ENCODE data around the gene ATP6V1E1. TPM values are rescaled to one million over a fixed set of nuclear protein-coding genes. Genes with fewer than 3 reads are reported as not detected.

The ATP6V1E1 gene
- polyA plus RNA-seq, 1 experiment = 198 TPM

GRCh38 chr22:17665854-17666253 is 37.3 kb upstream of the ATP6V1E1 start:
- POLR2A ChIA-PET = interaction anchor here (0.5 kb wide), 1 partner anchor 9 kb away, joined by 3 read pairs; no protein-coding TSS in a partner anchor

GRCh38 chr22:17665248-17665647 is 36.7 kb upstream of the ATP6V1E1 start:
- Histone ChIP-seq H3K27me3 (ENCODE audit: control insufficient read depth, insufficient read depth, low read length) (no peaks in the 10 kb centered on the region), H3K4me3 (ENCODE audit: low read depth, low read length) (no peak overlapping the region), H3K9me3 (ENCODE audit: control insufficient read depth, insufficient read depth, low read length) (peaks cover 2% of the 10 kb centered on the region; the same call in 1 of the 2 replicates), H3K27ac (ENCODE audit: low read depth, low read length) (no peak overlapping the region)
- ChIA-PET CTCF (no interaction called here), POLR2A (interaction anchor here (0.5 kb wide), 1 partner anchor 9 kb away, joined by 3 read pairs; no protein-coding TSS in a partner anchor)
- no peak for DNase-seq (ENCODE audit: low read depth, low spot score)
- TF ChIP-seq CTCF (IDR thresholded peaks at IDR 0.05; ENCODE audit: low read depth, low read length) = no peak

More at GRCh38 chr22:17665854-17666253, 37.3 kb upstream of the ATP6V1E1 start:
- Histone ChIP-seq H3K9me3 (ENCODE audit: control insufficient read depth, insufficient read depth, low read length) (peaks cover 2% of the 10 kb centered on the region; the same call in 1 of the 2 replicates), H3K27me3 (ENCODE audit: control insufficient read depth, insufficient read depth, low read length) (no peaks in the 10 kb centered on the region), H3K27ac (ENCODE audit: low read depth, low read length) (no peak overlapping the region), H3K4me3 (ENCODE audit: low read depth, low read length) (no peak overlapping the region)
- TF ChIP-seq CTCF (IDR thresholded peaks at IDR 0.05; ENCODE audit: low read depth, low read length) = no peak
- CTCF ChIA-PET = no interaction called here
- no peak for DNase-seq (ENCODE audit: low read depth, low spot score)

- no peak for TF ChIP-seq CTCF (IDR thresholded peaks at IDR 0.05; ENCODE audit: low read depth, low read length)
- H3K9me3 ChIP-seq (ENCODE audit: control insufficient read depth, insufficient read depth, low read length) = peaks cover 2% of the 10 kb centered on the region; the same call in 1 of the 2 replicates
- H3K27ac ChIP-seq (ENCODE audit: low read depth, low read length) = no peak overlapping the region
- no peaks in the 10 kb centered on the region for H3K27me3 ChIP-seq (ENCODE audit: control insufficient read depth, insufficient read depth, low read length)
- H3K4me3 ChIP-seq (ENCODE audit: low read depth, low read length) = no peak overlapping the region
- CTCF ChIA-PET = no interaction called here
- DNase-seq (ENCODE audit: low read depth, low spot score) = no peak
- POLR2A ChIA-PET = no interaction called here
These were observed 36.0 kb upstream of the ATP6V1E1 start for GRCh38 chr22:17664414-17665055.

GRCh38 chr22:17656870-17657395 is 28.4 kb upstream of the ATP6V1E1 start:
- no peaks in the 10 kb centered on the region for H3K27me3 ChIP-seq (ENCODE audit: control insufficient read depth, insufficient read depth, low read length)
- CTCF ChIA-PET = no interaction called here
- no peak for TF ChIP-seq CTCF (IDR thresholded peaks at IDR 0.05; ENCODE audit: low read depth, low read length)
- no peak overlapping the region for H3K4me3 ChIP-seq (ENCODE audit: low read depth, low read length)
- H3K27ac ChIP-seq (ENCODE audit: low read depth, low read length) = no peak overlapping the region
- DNase-seq (ENCODE audit: low read depth, low spot score) = no peak
- POLR2A ChIA-PET = interaction anchor here (0.7 kb wide), 1 partner anchor 8 kb away, joined by 3 read pairs; no protein-coding TSS in a partner anchor
- H3K9me3 ChIP-seq (ENCODE audit: control insufficient read depth, insufficient read depth, low read length) = no peaks in the 10 kb centered on the region

GRCh38 chr22:17655289-17655688 is 26.7 kb upstream of the ATP6V1E1 start:
- no peak for DNase-seq (ENCODE audit: low read depth, low spot score)
- Histone ChIP-seq H3K9me3 (ENCODE audit: control insufficient read depth, insufficient read depth, low read length) (no peaks in the 10 kb centered on the region), H3K27me3 (ENCODE audit: control insufficient read depth, insufficient read depth, low read length) (no peaks in the 10 kb centered on the region), H3K27ac (ENCODE audit: low read depth, low read length) (no peak overlapping the region), H3K4me3 (ENCODE audit: low read depth, low read length) (no peak overlapping the region)
- CTCF ChIA-PET = no interaction called here
- no peak for TF ChIP-seq CTCF (IDR thresholded peaks at IDR 0.05; ENCODE audit: low read depth, low read length)
- POLR2A ChIA-PET = no interaction called here
